Measurements from ENCODE around the gene RANBP9. TPM values are rescaled to one million over a fixed set of nuclear protein-coding genes. Genes with fewer than 3 reads are reported as not detected.

RANBP9 gene
- total and polyA plus RNA-seq, 2 of the 13 experiments (the other 11 are each of a cell fraction or from before 2014, with no cell fraction given): 26.6 to 30.6 TPM

GRCh38 chr6:13711733-13712598, at the start of gene RANBP9 (continued):
- no peak for TF ChIP-seq NFIB (CRISPR knock-in tag; IDR thresholded peaks at IDR 0.05; ENCODE audit: borderline replicate concordance)
- TF ChIP-seq ZNF674 (CRISPR knock-in tag; IDR thresholded peaks at IDR 0.05; ENCODE audit: low read depth): peak; percentile 40; the same call in 1 of the 2 replicates
- TF ChIP-seq NCOA1 (CRISPR knock-in tag; IDR thresholded peaks at IDR 0.05): no peak
- peak; percentile 41; the same call in 1 of the 2 replicates for TF ChIP-seq HNRNPUL1 (IDR thresholded peaks at IDR 0.05; ENCODE audit: low read depth, low read length)
- peak in 1 of 2 experiments; percentile 39; a peak in 1 of 4 replicates for TF ChIP-seq EP300 (IDR thresholded peaks at IDR 0.05; ENCODE audit: low read depth in 2 of 2, low read length in 2 of 2)
- 0 out of 2 replicates have a peak, but pooled peaks have one; percentile 36 for TF ChIP-seq EP300 (CRISPR knock-in tag; IDR thresholded peaks at IDR 0.05; ENCODE audit: borderline replicate concordance)
- TF ChIP-seq ZMYM2 (CRISPR knock-in tag; IDR thresholded peaks at IDR 0.05): peak; percentile 39; the same call in 1 of the 2 replicates
- TF ChIP-seq HNRNPLL (IDR thresholded peaks at IDR 0.05; ENCODE audit: low read depth, low read length, poor library complexity, severe bottlenecking): peak; percentile 71
- TF ChIP-seq TFDP1 (CRISPR knock-in tag; IDR thresholded peaks at IDR 0.05; ENCODE audit: borderline replicate concordance): peak; percentile 58; the same call in 1 of the 2 replicates
- 0 out of 2 replicates have a peak, but pooled peaks have one; percentile 39 for TF ChIP-seq TFAP4 (IDR thresholded peaks at IDR 0.05; ENCODE audit: borderline replicate concordance, low read depth)
- TF ChIP-seq ZNF619 (CRISPR knock-in tag; IDR thresholded peaks at IDR 0.05): peak; percentile 63; the same call in 1 of the 2 replicates
- no peak for TF ChIP-seq FOXP1 (IDR thresholded peaks at IDR 0.05)
- TF ChIP-seq FOXP1 (CRISPR knock-in tag; IDR thresholded peaks at IDR 0.05): no peak
- 0 out of 2 replicates have a peak, but pooled peaks have one; percentile 72 for TF ChIP-seq ZNF773 (CRISPR knock-in tag; IDR thresholded peaks at IDR 0.05; ENCODE audit: borderline replicate concordance)
- no peak for TF ChIP-seq CENPBD1 (CRISPR knock-in tag; IDR thresholded peaks at IDR 0.05; ENCODE audit: borderline replicate concordance, low read depth)
- TF ChIP-seq KAT8 (CRISPR knock-in tag; IDR thresholded peaks at IDR 0.05): peak; percentile 79
- peak; percentile 83 for TF ChIP-seq HNF1B (CRISPR knock-in tag; IDR thresholded peaks at IDR 0.05)
- peak; percentile 64; the same call in 1 of the 2 replicates for TF ChIP-seq HIVEP1 (CRISPR knock-in tag; IDR thresholded peaks at IDR 0.05)
- peak; percentile 76; the same call in 1 of the 2 replicates for TF ChIP-seq ZBTB8A (CRISPR knock-in tag; IDR thresholded peaks at IDR 0.05; ENCODE audit: borderline replicate concordance, low read depth)
- TF ChIP-seq PPARG (CRISPR knock-in tag; conservative IDR thresholded peaks at IDR 0.05): peak; percentile 69; the same call in 1 of the 2 replicates
- TF ChIP-seq SP5 (CRISPR knock-in tag; IDR thresholded peaks at IDR 0.05; ENCODE audit: borderline replicate concordance, low read depth): peak; percentile 60; the same call in 1 of the 2 replicates
- no peak for TF ChIP-seq ZNF570 (CRISPR knock-in tag; IDR thresholded peaks at IDR 0.05; ENCODE audit: borderline replicate concordance)
- TF ChIP-seq ZNF589 (CRISPR knock-in tag; conservative IDR thresholded peaks at IDR 0.05): no peak
- peak; percentile 91; the same call in 1 of the 2 replicates for TF ChIP-seq ZNF383 (CRISPR knock-in tag; IDR thresholded peaks at IDR 0.05; ENCODE audit: borderline replicate concordance)
- TF ChIP-seq ZSCAN30 (CRISPR knock-in tag; IDR thresholded peaks at IDR 0.05): no peak
- peak; percentile 95 for TF ChIP-seq ZFX (CRISPR knock-in tag; IDR thresholded peaks at IDR 0.05; ENCODE audit: low read depth)
